ENCODE data around the gene ADGRL1. TPM values are rescaled to one million over a fixed set of nuclear protein-coding genes. Genes with fewer than 3 reads are reported as not detected.
A peak's percentile ranks its signal among the peaks of the same experiment; 100 is the strongest.

ADGRL1 gene
- total RNA-seq, 1 donor, result 2.5 TPM

DNA sequence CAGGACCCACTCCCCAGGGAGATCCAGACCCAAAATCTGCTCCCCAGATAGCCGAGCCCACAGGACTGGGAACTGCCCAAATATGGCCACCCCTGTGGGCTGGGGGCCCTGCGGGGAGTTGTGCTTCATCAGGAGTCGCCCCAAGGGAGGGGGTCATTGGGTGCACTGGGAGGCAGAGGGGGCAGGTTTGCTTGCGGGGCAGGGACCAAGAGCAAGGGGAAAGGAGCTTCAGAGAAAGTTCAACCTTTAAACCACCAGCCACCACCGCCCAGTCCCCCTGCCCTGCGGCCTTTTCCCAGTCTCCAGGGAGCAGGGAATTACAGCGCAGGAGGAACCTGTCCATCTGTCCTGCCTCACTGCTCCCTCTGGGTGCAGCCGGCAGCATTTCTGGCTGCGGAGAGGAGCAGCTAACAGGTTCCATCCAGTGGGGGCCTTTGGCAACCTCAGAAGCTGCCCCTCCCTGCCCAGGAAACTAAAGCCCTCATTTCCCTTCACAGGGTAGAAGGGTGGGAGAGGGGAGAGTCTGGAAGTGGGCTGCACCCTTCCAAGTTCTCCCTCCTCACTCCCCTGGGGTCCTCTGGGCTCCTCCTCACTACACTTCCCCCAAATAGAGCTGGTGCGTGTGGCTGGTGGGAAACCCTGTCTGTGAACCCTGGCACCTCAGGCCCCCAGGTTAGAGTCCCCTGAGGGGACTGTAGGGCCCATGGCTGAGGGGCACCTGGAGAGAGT lies 55.8 kb downstream of the ADGRL1 start:
- Histone ChIP-seq H2AFZ (ENCODE audit: low read length) (no peak overlapping the region), H3K79me2 (ENCODE audit: insufficient read depth, low read length) (peaks cover 24% of the 10 kb centered on the region), H3K4me1 (ENCODE audit: insufficient read depth, low read length) (peaks cover 11% of the 10 kb centered on the region), H3K27ac (ENCODE audit: low read depth, low read length) (no peak overlapping the region), H3K4me2 (ENCODE audit: insufficient read depth, low read length) (no peak overlapping the region), H4K20me1 (ENCODE audit: insufficient read depth, low read length) (peaks cover 11% of the 10 kb centered on the region), H3K27me3 (ENCODE audit: insufficient read depth, low read length) (no peaks in the 10 kb centered on the region), H3K9me3 (ENCODE audit: low read depth, low read length) (no peaks in the 10 kb centered on the region), H3K36me3 (ENCODE audit: insufficient read depth, low read length) (no peaks in the 10 kb centered on the region), H3K4me3 (ENCODE audit: insufficient read depth, low read length) (no peak overlapping the region)
- DNase-seq (ENCODE audit: insufficient read length, low spot score, missing footprints), result peak; percentile 76
- TF ChIP-seq CTCF (IDR thresholded peaks at IDR 0.05; ENCODE audit: extremely low read depth, low read depth, low read length), result no peak

- H3K4me1 ChIP-seq (ENCODE audit: insufficient read depth, low read length), result peaks cover 11% of the 10 kb centered on the region
- peaks cover 11% of the 10 kb centered on the region for H4K20me1 ChIP-seq (ENCODE audit: insufficient read depth, low read length)
- DNase-seq (ENCODE audit: insufficient read length, low spot score, missing footprints), result peak; percentile 93
- H2AFZ ChIP-seq (ENCODE audit: low read length), result no peak overlapping the region
- H3K36me3 ChIP-seq (ENCODE audit: insufficient read depth, low read length), result no peaks in the 10 kb centered on the region
- no peaks in the 10 kb centered on the region for H3K9me3 ChIP-seq (ENCODE audit: low read depth, low read length)
- no peaks in the 10 kb centered on the region for H3K27me3 ChIP-seq (ENCODE audit: insufficient read depth, low read length)
- H3K4me2 ChIP-seq (ENCODE audit: insufficient read depth, low read length), result peak overlapping the region; percentile 43
- H3K27ac ChIP-seq (ENCODE audit: low read depth, low read length), result no peak overlapping the region
- H3K4me3 ChIP-seq (ENCODE audit: insufficient read depth, low read length), result no peak overlapping the region
- no peak for TF ChIP-seq CTCF (IDR thresholded peaks at IDR 0.05; ENCODE audit: extremely low read depth, low read depth, low read length)
- H3K79me2 ChIP-seq (ENCODE audit: insufficient read depth, low read length), result peaks cover 26% of the 10 kb centered on the region
Measured at GRCh38 chr19:14149509-14149994, 56.4 kb downstream of the ADGRL1 start.

- Histone ChIP-seq H3K4me3 (ENCODE audit: insufficient read depth, low read length) (no peak overlapping the region), H3K4me1 (ENCODE audit: insufficient read depth, low read length) (peaks cover 11% of the 10 kb centered on the region), H3K36me3 (ENCODE audit: insufficient read depth, low read length) (no peaks in the 10 kb centered on the region), H3K9me3 (ENCODE audit: low read depth, low read length) (no peaks in the 10 kb centered on the region), H3K4me2 (ENCODE audit: insufficient read depth, low read length) (peak overlapping the region; percentile 53), H3K79me2 (ENCODE audit: insufficient read depth, low read length) (peaks cover 25% of the 10 kb centered on the region), H3K27ac (ENCODE audit: low read depth, low read length) (no peak overlapping the region), H4K20me1 (ENCODE audit: insufficient read depth, low read length) (peaks cover 11% of the 10 kb centered on the region), H3K27me3 (ENCODE audit: insufficient read depth, low read length) (no peaks in the 10 kb centered on the region), H2AFZ (ENCODE audit: low read length) (peak overlapping the region; percentile 90)
- DNase-seq (ENCODE audit: insufficient read length, low spot score, missing footprints), result peak; percentile 60
- no peak for TF ChIP-seq CTCF (IDR thresholded peaks at IDR 0.05; ENCODE audit: extremely low read depth, low read depth, low read length)
Measured at GRCh38 chr19:14148751-14149410, 57.1 kb downstream of the ADGRL1 start.
